HG03521 (cell line): ENCODE measurements around the gene PRIMPOL.
A peak's percentile ranks its signal among the peaks of the same experiment; 100 is the strongest.
"Not testable (repeated sequence)": the region's sequence is repeated elsewhere in the genome, so short reads cannot be mapped to it uniquely, and the experiment has no call there.

Experiments
- ATAC-seq: cut with Tn5 transposase; IDR thresholded peaks from one replicate; pipeline ENCODE4 v1.9.1; 2021; ENCODE audit warnings: mild to moderate bottlenecking, moderate library complexity; ENCODE audit not compliant: unreplicated experiment

Gene PRIMPOL, protein sequence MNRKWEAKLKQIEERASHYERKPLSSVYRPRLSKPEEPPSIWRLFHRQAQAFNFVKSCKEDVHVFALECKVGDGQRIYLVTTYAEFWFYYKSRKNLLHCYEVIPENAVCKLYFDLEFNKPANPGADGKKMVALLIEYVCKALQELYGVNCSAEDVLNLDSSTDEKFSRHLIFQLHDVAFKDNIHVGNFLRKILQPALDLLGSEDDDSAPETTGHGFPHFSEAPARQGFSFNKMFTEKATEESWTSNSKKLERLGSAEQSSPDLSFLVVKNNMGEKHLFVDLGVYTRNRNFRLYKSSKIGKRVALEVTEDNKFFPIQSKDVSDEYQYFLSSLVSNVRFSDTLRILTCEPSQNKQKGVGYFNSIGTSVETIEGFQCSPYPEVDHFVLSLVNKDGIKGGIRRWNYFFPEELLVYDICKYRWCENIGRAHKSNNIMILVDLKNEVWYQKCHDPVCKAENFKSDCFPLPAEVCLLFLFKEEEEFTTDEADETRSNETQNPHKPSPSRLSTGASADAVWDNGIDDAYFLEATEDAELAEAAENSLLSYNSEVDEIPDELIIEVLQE

GRCh38 chr4:184649026-184649970, at the start of gene PRIMPOL, which contains the start of gene CASP3:
Gene PRIMPOL, plus strand, starts transcription at chr4:184649738. Its CDS starts 7,403 bp downstream, at chr4:184657141.
Gene CASP3, minus strand, starts transcription at chr4:184649447. Its CDS starts 10,994 bp downstream, at chr4:184638453.
- peak; percentile 90 for ATAC-seq

DNA sequence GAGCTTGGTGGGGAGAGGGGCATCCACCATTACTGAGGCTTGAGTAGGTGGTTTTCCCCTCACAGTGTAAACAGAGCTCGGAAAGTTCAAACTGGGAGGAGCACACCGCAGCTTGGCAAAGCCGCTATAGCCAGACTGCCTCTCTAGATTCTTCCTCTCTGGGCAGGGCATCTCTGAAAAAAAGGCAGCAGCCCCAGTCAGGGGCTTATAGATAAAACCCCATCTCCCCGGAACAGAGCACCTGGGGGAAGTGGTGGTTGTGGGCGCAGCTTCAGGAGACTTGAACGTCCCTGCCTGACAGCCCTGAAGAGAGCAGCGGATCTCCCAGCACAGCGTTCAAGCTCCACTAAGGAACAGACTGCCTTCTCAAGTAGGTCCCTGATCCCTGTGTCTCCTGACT, 48.6 kb upstream of the PRIMPOL start:
- not testable (repeated sequence) for ATAC-seq

DNA sequence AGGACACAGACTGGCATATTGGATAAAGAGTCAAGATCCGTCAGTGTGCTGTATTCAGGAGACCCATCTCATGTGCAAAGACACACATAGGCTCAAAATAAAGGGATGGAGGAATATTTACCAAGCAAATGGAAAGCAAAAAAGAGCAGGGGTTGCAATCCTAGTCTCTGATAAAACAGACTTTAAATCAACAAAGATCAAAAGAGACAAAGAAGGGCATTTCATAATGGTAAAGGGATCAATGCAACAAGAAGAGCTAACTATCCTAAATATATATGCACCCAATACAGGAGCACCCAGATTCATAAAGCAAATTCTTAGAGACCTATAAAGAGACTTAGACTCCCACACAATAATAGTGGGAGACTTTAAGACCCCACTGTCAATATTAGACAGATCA, 46.7 kb upstream of the PRIMPOL start:
- not testable (repeated sequence) for ATAC-seq

DNA sequence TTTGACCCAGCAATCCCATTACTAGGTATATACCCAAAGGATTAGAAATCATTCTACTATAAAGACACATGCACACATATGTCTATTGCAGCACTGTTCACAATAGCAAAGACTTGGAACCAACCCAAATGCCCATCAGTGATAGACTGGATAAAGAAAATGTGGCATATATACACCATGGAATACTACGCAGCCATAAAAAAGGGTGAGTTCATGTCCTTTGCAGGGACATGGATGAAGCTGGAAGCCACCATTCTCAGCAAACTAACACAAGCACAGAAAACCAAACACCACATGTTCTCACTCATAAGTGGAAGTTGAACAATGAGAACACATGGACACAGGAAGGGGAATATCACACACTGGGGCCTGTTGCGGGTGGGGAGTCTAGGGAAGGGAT, 42.1 kb upstream of the PRIMPOL start:
- ATAC-seq, result not testable (repeated sequence)

- ATAC-seq, result no peak
Observed at GRCh38 chr4:184612074-184612473, 37.5 kb upstream of the PRIMPOL start.

DNA sequence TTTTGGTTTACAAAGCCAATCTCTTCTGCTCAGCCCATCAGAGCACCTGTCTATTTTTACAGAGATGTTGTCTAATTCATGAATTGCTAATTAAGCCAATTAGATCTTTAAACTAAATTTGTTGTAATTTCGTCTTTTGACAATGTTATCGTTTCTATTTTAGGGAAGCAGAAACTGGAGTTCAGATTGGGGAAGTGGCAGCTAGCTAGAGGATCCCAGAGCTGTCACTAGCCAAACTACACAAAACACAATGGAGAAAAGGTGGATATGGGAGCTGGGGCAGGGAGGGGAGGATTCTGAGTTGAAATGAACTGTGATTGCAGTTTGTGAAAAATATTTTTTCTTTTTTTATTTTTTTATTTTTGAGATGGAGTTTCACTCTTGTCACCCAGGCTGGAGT, 36.1 kb upstream of the PRIMPOL start:
- ATAC-seq, result no peak

DNA sequence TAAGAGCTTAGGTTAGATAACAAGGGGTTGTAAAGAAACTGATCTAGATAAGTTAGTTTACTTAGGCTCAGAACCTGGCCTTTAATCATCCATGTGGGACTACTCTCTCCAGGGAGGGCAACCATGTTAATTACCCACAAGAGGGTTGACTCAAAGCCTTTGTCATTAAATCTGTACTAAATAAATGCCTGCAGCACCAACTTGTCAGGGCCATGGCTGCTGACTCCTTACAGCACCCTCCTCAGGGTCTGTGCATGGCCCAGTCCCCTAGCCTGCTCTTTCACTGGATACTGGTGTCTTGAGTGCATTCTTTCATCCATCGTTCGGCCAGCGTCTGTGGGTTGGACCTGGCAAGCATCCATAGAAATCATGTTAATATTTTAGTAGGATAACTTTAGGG, 35.0 kb upstream of the PRIMPOL start:
- no peak for ATAC-seq

DNA sequence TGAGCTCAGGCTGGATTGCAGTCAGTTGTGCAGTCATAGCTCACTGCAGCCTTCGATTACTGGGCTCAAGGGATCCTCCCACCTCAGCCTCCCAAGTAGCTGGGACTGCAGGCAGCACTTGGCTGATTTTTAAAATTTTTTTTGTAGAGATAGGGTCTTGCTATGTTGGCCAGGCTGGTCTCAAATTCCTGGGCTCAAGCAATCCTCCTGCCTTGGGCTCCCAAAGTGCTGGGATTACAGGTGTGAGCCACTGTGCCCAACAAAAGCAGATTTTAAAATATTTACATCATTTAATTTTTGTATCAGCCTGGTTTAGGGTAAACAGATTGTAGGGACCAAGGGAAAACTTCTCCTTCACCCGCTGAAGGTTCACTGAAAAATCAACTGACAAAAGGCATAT, 33.4 kb upstream of the PRIMPOL start:
- not testable (repeated sequence) for ATAC-seq

GRCh38 chr4:184616633-184617551, 32.6 kb upstream of the PRIMPOL start:
- peak; percentile 83 for ATAC-seq

GRCh38 chr4:184617600-184618196, 31.8 kb upstream of the PRIMPOL start:
- no peak for ATAC-seq

DNA sequence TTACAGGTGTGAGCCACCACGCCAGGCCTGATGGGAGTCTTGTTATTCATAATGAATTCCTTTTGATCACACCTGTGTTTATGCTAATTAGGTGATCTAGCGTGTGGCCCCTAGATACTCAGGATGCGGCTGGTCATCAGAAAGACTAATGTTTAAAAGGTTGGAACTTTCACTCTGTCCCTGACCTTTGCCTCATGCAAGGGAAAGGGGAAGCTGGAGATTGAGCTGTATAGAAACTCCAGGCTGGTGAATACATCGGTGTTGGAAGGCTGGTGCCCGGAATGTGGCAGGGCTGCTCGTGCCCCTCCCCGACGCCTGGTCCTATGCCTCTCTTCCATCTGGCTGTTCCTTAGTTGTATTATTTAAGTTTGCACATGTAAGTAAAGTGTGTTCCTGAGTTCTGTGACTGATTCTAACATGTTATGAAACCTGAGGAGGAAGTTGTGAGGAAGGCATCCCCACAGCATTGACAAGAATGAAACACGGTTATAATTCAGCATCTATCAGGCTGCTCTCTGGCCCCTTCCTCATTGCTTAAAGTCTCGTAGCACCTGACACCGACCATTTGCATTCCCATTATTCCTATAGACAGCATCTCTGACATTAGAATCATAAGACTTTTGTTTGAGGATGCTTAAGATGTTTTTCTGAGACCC, 29.2 kb upstream of the PRIMPOL start:
- no peak for ATAC-seq

DNA sequence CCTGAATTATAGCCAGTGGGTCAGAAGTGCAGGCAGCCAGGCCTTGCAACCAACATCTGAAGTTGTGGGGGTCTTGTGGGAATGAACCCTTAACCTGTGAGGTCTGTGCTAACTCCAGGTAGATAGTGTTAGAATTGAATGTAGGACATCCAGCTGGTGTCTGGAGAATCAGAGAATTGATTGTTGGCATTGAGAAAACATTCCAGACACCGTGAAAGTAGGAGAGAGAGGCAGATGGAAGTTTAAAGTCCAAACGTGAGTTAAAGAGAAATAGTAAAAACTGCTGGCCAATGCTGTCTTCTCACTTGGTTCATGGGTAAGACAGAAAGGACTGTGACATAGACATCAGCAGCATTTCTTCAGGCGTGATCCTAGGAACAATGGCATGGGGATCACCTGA, 28.0 kb upstream of the PRIMPOL start:
- ATAC-seq, result no peak

- not testable (repeated sequence) for ATAC-seq
Observed at GRCh38 chr4:184624504-184624903, 25.0 kb upstream of the PRIMPOL start.

DNA sequence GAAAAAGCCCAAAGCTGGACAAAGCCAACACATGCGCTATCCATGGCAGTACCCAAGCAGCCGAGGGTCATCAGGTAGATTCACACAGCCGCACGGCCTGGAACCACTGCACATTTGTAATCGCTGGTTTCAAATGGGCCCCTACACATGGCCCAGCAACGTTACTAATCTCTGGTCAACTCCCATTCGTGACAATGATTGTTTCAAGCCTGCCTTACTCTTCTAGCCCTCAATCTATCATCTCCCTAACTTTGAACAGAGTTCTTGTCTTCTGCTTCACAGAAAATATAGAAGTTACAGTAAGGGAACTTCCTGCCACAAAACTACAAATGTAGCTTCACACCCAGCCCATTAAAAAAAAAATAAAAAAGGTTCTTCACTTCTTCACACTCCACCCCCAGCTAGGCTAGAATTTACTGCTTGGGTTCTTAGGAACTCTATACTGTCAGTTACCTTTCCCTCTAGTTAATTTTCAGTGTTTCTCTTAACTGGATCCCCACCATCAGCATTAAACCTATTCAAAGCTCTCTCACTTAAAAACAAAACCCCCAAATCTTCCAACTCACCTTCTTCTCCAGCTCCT, 24.5 kb upstream of the PRIMPOL start:
- ATAC-seq, result no peak

DNA sequence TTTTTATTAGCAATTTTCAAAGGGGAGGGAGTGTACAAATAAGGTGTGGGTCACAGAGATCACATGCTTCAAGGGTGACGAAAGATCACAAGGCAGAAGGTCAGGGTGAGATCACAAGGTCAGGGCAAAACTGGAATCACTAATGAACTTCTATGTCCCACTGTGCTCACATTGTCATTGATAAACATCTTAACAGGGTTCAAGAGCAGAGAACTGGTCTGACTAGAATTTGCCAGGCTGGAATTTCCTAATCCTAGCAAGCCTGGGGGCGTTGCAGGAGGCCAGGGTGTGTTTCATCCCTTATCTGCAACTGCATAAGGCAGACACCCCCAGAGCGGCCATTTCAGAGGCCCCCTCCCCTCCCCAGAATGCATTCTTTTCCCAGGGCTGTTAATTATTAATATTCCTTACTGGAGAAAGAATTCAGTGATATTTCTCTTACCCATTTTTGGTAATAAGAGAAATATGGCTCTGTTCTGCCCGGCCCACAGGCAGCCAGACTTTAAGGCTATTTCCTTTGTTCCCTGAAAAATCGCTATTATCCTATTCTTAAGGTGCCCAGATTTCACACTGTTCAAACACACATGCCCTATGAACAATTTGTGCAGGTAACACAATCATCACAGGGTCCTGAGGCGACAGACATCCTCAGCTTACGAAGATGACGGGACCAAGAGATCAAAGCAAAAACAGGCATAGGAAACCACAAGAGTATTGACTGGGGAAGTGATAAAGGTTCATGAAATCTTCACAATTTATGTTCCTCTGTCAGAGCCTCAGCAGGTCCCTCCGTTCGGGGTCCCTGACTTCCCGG, 23.5 kb upstream of the PRIMPOL start:
- ATAC-seq, result not testable (repeated sequence)

DNA sequence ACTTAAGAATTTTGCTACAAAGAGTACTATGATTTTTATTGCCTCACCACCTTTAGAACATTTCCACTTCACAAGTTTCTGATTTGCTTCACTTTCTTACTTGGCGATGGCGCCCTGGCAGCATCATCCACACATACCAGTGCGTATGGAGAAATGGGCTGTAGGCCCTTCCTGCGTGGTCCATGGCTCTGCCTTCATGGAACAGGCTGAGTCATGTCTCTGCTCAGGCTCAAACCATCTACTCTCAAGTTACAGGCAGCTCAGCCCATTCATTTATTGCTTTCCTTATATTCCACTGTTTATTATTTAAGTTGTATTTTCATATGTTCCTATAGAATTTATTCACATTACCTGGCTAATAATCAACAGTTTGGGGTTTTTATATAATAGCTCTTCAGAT, 21.4 kb upstream of the PRIMPOL start:
- no peak for ATAC-seq

DNA sequence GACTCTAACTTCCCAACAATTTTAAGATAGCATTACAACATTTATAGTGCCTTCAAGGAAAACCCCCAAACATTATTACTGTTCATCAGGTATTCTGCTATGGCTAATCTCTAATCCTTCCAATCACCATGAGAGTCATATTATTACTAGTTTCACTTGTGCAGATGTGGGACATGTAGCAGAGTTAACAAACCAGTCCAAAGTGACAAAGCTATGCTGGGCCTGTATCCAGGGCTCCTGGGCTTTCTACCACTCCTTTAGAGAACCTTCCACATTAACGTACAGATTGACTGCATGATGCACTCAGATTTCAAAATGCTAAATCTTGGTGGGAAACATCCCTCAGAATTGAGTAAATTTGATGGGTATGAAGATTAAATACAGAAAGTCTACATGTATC, 16.7 kb upstream of the PRIMPOL start:
- no peak for ATAC-seq

- ATAC-seq, result no peak
Observed at GRCh38 chr4:184635381-184635780, 14.2 kb upstream of the PRIMPOL start.
